Lower lobe of right lung (tissue), 2 donors: ENCODE results near the gene KPTN. TPM values are rescaled to one million over a fixed set of nuclear protein-coding genes. Genes with fewer than 3 reads are reported as not detected.

Source experiments
- ATAC-seq, 2 donors: fragments of 200-7000 bp; cut with Tn5 transposase; one replicate each; pipeline ENCODE4 v1.9.1; 2020 to 2022; ENCODE audit warnings: mild to moderate bottlenecking in 2 of 2, moderate library complexity in 2 of 2
- DNase-seq: peaks from one replicate; pipeline ENCODE4 v3.0.0-alpha.2; 2020
- H3K27ac ChIP-seq: fragments of 200-600 bp; one replicate; pipeline ENCODE4 v1.8.0; 2022
- H3K27me3 ChIP-seq: fragments of 200-600 bp; one replicate; pipeline ENCODE4 v1.8.0; 2022; ENCODE audit warnings: low read depth
- H3K36me3 ChIP-seq: fragments of 200-600 bp; one replicate; pipeline ENCODE4 v1.8.0; 2022; ENCODE audit warnings: mild to moderate bottlenecking
- H3K4me1 ChIP-seq: fragments of 200-600 bp; one replicate; pipeline ENCODE4 v1.8.0; 2022
- H3K4me3 ChIP-seq: fragments of 200-600 bp; one replicate; pipeline ENCODE4 v1.8.0; 2022; ENCODE audit warnings: mild to moderate bottlenecking
- H3K9me3 ChIP-seq: fragments of 200-600 bp; one replicate; pipeline ENCODE4 v1.8.0; 2022
- CTCF ChIP-seq: fragments of 200-600 bp; IDR thresholded peaks from one replicate; pipeline ENCODE4 v1.8.0; 2022; ENCODE audit warnings: antibody characterized with exemption, mild to moderate bottlenecking
- intact Hi-C: fragments of 100-400 bp; cut with DNase I; formaldehyde crosslinking; loops from one replicate; pipeline ENCODE4 v1.11.0; 2022
- total RNA-seq: library from RNA; stranded (reverse); fragmentation: NEBNext Ultra II Directional; extraction: Animal tissue kit (Norgen Biotek cat#: 25700); gene quantifications from one replicate; pipeline ENCODE4 v1.2.1, GENCODE V29; 2021
- donor health status: DM: no; HTN: yes; CAD: no; lungs with severe emphysema.

The KPTN gene
- total RNA-seq, 1 donor from 2014 or later: 14.5 TPM

GRCh38 chr19:47503130-47503825 lies 19.3 kb upstream of the KPTN start:
- TF ChIP-seq CTCF: no peak
- peaks cover 23% of the 10 kb centered on the region for H3K4me1 ChIP-seq
- intact Hi-C loops: no loop called here
- DNase-seq: no peak
- no peak overlapping the region for H3K4me3 ChIP-seq
- no peak overlapping the region for H3K27ac ChIP-seq
- no peaks in the 10 kb centered on the region for H3K27me3 ChIP-seq
- H3K36me3 ChIP-seq: peaks cover 82% of the 10 kb centered on the region
- no peaks in the 10 kb centered on the region for H3K9me3 ChIP-seq
- no peak for ATAC-seq

- no peak for TF ChIP-seq CTCF
- no peak for ATAC-seq
- H3K4me3 ChIP-seq: no peak overlapping the region
- no peaks in the 10 kb centered on the region for H3K9me3 ChIP-seq
- intact Hi-C loops: no loop called here
- no peak for DNase-seq
- no peaks in the 10 kb centered on the region for H3K4me1 ChIP-seq
- peaks cover 96% of the 10 kb centered on the region for H3K36me3 ChIP-seq
- no peak overlapping the region for H3K27ac ChIP-seq
- no peaks in the 10 kb centered on the region for H3K27me3 ChIP-seq
Measured at GRCh38 chr19:47499863-47500830, 16.1 kb upstream of the KPTN start.

GRCh38 chr19:47499371-47499770 lies 15.4 kb upstream of the KPTN start:
- Histone ChIP-seq H3K27me3 (no peaks in the 10 kb centered on the region), H3K4me3 (no peak overlapping the region), H3K4me1 (no peaks in the 10 kb centered on the region), H3K9me3 (no peaks in the 10 kb centered on the region), H3K27ac (no peak overlapping the region), H3K36me3 (peaks cover 97% of the 10 kb centered on the region)
- intact Hi-C loops: no loop called here
- no peak for TF ChIP-seq CTCF
- DNase-seq (no peak), ATAC-seq (no peak)

GRCh38 chr19:47498561-47498960 lies 14.5 kb upstream of the KPTN start:
- Histone ChIP-seq H3K4me3 (no peak overlapping the region), H3K36me3 (peaks cover 97% of the 10 kb centered on the region), H3K4me1 (no peaks in the 10 kb centered on the region), H3K27me3 (no peaks in the 10 kb centered on the region), H3K27ac (no peak overlapping the region), H3K9me3 (no peaks in the 10 kb centered on the region)
- intact Hi-C loops: no loop called here
- DNase-seq (no peak), ATAC-seq (no peak)
- no peak for TF ChIP-seq CTCF

- no peak for TF ChIP-seq CTCF
- peaks cover 97% of the 10 kb centered on the region for H3K36me3 ChIP-seq
- intact Hi-C loops: no loop called here
- H3K9me3 ChIP-seq: no peaks in the 10 kb centered on the region
- H3K4me1 ChIP-seq: no peaks in the 10 kb centered on the region
- no peaks in the 10 kb centered on the region for H3K27me3 ChIP-seq
- H3K27ac ChIP-seq: no peak overlapping the region
- no peak for DNase-seq
- H3K4me3 ChIP-seq: no peak overlapping the region
- no peak for ATAC-seq
Measured at GRCh38 chr19:47497821-47498520, 14.0 kb upstream of the KPTN start.
